A549 (cell line): ENCODE measurements around the gene XYLB. TPM values are rescaled to one million over a fixed set of nuclear protein-coding genes. Genes with fewer than 3 reads are reported as not detected.
"Not testable (repeated sequence)": the region's sequence is repeated elsewhere in the genome, so short reads cannot be mapped to it uniquely, and the experiment has no call there.

Experiments
- ATAC-seq, 2 experiments: fragments of 200-7000 bp in 1 of 2; fragments of >200 bp in 1 of 2; cut with Nextera tagmentation in 1 of 2; cut with Tn5 transposase in 1 of 2; 3 replicates each; pipeline versions ENCODE4 v1.8.0 to v1.9.1; 2018 to 2020; ENCODE audit warnings: mild to moderate bottlenecking in 1 of 2, moderate library complexity in 1 of 2
- CTCF ChIA-PET: fragments of 300-600 bp; sonication (Branson Sonifier 250); formaldehyde crosslinking; extraction: SDS; loops from one replicate; lab custom pipeline; 2021; ENCODE audit warnings: antibody characterized with exemption, inconsistent platforms; lab: Yijun Ruan, JAX
- POLR2A ChIA-PET: fragments of 350-600 bp; formaldehyde crosslinking; extraction: SDS; loops from one replicate; lab custom pipeline; 2021; ENCODE audit warnings: antibody characterized with exemption, inconsistent platforms; lab: Yijun Ruan, JAX
- DNase-seq, 2 experiments: peaks; one replicate each; pipeline versions ENCODE4 v3.0.0 to v3.0.0-alpha.2; 2011 to 2016; ENCODE audit warnings: low read depth in 1 of 2, low spot score in 1 of 2
- FAIRE-seq: peaks from 2 replicates; lab custom pipeline; 2011; peaks lifted over from hg19 to GRCh38; lab: Jason Lieb, UNC
- H3K27ac ChIP-seq, 2 experiments: fragments of >200 bp; sonication (Bioruptor Twin); formaldehyde crosslinking; 3 replicates each; pipeline ENCODE4 v1.5.1; 2016 to 2017
- H3K4me1 ChIP-seq: fragments of >200 bp; sonication (Bioruptor Twin); formaldehyde crosslinking; 3 replicates; pipeline ENCODE4 v1.6.1; 2016
- H3K4me2 ChIP-seq: fragments of >200 bp; sonication (Bioruptor Twin); formaldehyde crosslinking; 3 replicates; pipeline ENCODE4 v1.6.1; 2016
- H3K4me3 ChIP-seq: fragments of >200 bp; sonication (Bioruptor Twin); formaldehyde crosslinking; 3 replicates; pipeline ENCODE4 v1.5.1; 2016
- H3K9me3 ChIP-seq: fragments of >200 bp; sonication (Bioruptor Twin); formaldehyde crosslinking; 3 replicates; pipeline ENCODE4 v1.6.1; 2016
- HDAC2 ChIP-seq: fragments of 200-600 bp; sonication (generic); IDR thresholded peaks from 2 replicates; pipeline ENCODE4 v1.6.1; 2016
- JUN ChIP-seq, 2 experiments: fragments of >200 bp; sonication (Bioruptor Twin); formaldehyde crosslinking; IDR thresholded peaks; 2 replicates in 1 of 2; 3 replicates in 1 of 2; pipeline ENCODE4 v1.6.1; 2016 to 2017
- MAFK ChIP-seq: fragments of 450-650 bp; IDR thresholded peaks from 2 replicates; pipeline ENCODE4 v1.6.1; 2014; ENCODE audit not compliant: partially characterized antibody
- POLR2AphosphoS2 ChIP-seq: conservative IDR thresholded peaks from 2 replicates; pipeline ENCODE4 v1.6.1; 2012; ENCODE audit warnings: low read length, improper control_type of control experiment, inconsistent platforms
- REST ChIP-seq: fragments of 200-600 bp; sonication (generic); IDR thresholded peaks from 2 replicates; pipeline ENCODE4 v1.6.1; 2016; ENCODE audit warnings: antibody characterized with exemption, mild to moderate bottlenecking, moderate library complexity
- ZFP36 ChIP-seq: fragments of 450-650 bp; IDR thresholded peaks from 2 replicates; pipeline ENCODE4 v1.6.1; 2014; ENCODE audit warnings: borderline replicate concordance; ENCODE audit not compliant: partially characterized antibody
- WGBS: methylation state at CpG from one replicate; pipeline ENCODE4 v1.1.6; 2017; ENCODE audit errors: missing lambda C conversion rate; 5-methylcytosine and 5-hydroxymethylcytosine counted together
- polyA plus RNA-seq, 4 experiments: library from polyadenylated mRNA; depleted of rRNA in 3 of 4; stranded (reverse); fragments of >200 nt; fragmentation: RNase III in 1 of 4; extraction: RNeasy Plus Mini Kit Qiagen cat#74134 plus additional on column Dnase treatment in 1 of 4; gene quantifications; 2 replicates in 3 of 4; 3 replicates in 1 of 4; pipeline ENCODE4 v1.2.3, GENCODE V29; 2011 to 2017
- TF ChIP-seq, protein P1 (sequence below): IDR thresholded peaks from 2 replicates; pipeline ENCODE4 v1.6.1; 2012; ENCODE audit warnings: low read depth, borderline replicate concordance
- TF ChIP-seq, protein P2 (sequence below): fragments of >200 bp; sonication (Bioruptor Twin); formaldehyde crosslinking; IDR thresholded peaks from 3 replicates; pipeline ENCODE4 v1.5.1; 2016

The XYLB gene
- polyA plus RNA-seq, 2 of the 4 experiments (the other 2 are of a cell fraction): 4.9 to 5.4 TPM

DNA sequence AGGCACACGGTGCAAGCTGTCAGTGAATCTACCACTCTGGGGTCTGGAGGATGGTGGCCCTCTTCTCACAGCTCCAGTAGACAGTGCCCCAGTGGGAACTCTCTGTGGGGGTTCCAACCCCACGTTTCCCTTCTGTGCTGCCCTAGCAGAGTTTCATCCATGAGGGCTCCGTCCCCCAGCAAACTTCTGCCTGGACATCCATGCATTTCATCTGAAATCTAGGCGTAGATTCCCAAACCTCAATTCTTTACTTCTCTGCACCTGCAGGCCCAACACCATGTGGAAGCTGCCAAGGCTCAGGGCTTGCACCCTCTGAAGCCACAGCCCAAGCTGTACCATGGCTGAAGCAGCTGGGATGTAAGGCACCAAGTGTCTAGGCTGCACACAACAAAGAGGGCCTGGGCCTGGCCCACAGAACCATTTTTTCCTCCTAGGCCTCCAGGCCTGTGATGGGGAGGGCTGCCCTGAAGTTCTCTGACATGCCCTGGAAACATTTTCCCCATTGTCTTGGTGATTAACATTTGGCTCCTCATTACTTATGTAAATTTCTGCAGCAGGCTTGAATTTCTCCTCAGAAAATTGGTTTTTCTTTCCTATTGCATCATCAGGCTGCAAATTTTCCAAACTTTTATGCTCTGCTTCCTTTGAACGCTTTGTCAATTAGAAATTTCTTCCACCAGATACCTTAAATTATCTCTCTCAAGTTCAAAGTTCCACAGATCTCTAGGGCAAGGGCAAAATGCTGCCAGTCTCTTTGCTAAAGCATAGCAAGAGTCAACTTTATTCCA lies 86.5 kb downstream of the XYLB start:
- CTCF ChIA-PET: interaction anchor here (1.2 to 1.3 kb wide), 2 partner anchors 86 to 567 kb away, joined by 3 read pairs; partner anchors contain the start of gene XYLB
- H3K4me1 ChIP-seq, H3K4me2 ChIP-seq, H3K27ac ChIP-seq, FAIRE-seq, H3K4me3 ChIP-seq, ATAC-seq, POLR2A ChIA-PET: not testable (repeated sequence)
- peak in 1 of 2 experiments; percentile 24 for DNase-seq
- WGBS: 80% methylated on average over 5 of the region's 5 CpGs
- TF ChIP-seq ZFP36: peak; percentile 94
- peaks cover 40% of the 10 kb centered on the region for H3K9me3 ChIP-seq

GRCh38 chr3:38433661-38434060 lies 87.1 kb downstream of the XYLB start:
- DNase-seq, H3K27ac ChIP-seq, H3K4me2 ChIP-seq, FAIRE-seq, H3K4me1 ChIP-seq, H3K4me3 ChIP-seq, ATAC-seq, POLR2A ChIA-PET: not testable (repeated sequence)
- peaks cover 44% of the 10 kb centered on the region for H3K9me3 ChIP-seq
- WGBS: 35% methylated on average over 2 of the region's 2 CpGs
- CTCF ChIA-PET: interaction anchor here (1.0 kb wide), 1 partner anchor 43 kb away, joined by 3 read pairs; no protein-coding TSS in a partner anchor

DNA sequence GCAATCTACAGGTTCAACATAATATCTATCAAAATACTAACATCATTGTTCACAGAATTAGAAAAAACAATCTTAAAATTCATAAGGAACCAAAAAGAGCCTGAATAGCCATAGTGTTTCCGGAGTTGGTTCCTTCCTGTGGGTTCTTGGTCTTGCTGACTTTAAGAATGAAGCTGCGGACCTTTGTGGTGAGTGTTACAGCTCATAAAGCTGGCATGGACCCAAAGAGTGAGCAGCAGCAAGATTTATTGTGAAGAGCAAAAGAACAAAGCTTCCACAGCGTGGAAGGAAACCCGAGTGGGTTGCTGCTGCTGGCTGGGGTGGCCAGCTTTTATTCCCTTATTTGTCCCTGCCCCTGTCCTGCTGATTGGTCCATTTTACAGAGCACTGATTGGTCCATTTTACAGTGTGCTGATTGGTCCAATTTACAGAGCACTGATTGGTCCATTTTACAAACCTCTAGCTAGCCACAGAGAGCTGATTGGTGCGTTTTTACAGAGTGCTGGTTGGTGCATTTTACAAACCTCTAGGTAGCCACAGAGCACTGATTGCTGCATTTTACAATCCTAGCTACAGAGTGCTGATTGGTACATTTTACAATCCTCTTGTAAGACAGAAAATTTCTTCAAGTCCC lies 92.0 kb downstream of the XYLB start:
- CTCF ChIA-PET, ATAC-seq, H3K4me2 ChIP-seq, POLR2A ChIA-PET, H3K4me1 ChIP-seq, FAIRE-seq, H3K27ac ChIP-seq, DNase-seq, H3K4me3 ChIP-seq: not testable (repeated sequence)
- 81% methylated on average over 5 of the region's 5 CpGs for WGBS
- peaks cover 25% of the 10 kb centered on the region for H3K9me3 ChIP-seq

DNA sequence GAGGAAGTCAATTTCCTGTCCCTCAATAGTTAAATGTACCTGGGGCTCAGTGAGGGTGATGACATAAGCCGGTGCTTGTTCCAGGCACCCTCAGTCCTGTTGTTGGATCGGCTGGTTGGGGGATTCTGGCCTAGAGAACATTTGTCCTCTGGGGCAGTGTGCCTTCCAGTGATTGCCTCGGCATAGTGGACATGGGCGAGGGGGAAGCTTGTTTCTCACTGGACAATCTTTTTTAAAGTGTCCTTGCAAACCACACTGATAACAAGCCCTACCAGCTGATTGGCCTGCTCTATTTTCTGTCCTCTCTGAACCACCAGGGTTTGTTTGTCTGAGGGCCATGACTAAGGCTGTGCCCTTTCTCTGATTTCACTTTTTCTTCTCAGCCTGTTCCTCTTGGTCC lies 96.6 kb downstream of the XYLB start:
- H3K4me2 ChIP-seq, POLR2A ChIA-PET, ATAC-seq, H3K27ac ChIP-seq, H3K9me3 ChIP-seq, H3K4me1 ChIP-seq, FAIRE-seq, DNase-seq, H3K4me3 ChIP-seq: not testable (repeated sequence)
- 52% methylated on average over 4 of the region's 4 CpGs for WGBS
- CTCF ChIA-PET: interaction anchor here (0.6 kb wide), 1 partner anchor 470 kb away, joined by 3 read pairs; no protein-coding TSS in a partner anchor

DNA sequence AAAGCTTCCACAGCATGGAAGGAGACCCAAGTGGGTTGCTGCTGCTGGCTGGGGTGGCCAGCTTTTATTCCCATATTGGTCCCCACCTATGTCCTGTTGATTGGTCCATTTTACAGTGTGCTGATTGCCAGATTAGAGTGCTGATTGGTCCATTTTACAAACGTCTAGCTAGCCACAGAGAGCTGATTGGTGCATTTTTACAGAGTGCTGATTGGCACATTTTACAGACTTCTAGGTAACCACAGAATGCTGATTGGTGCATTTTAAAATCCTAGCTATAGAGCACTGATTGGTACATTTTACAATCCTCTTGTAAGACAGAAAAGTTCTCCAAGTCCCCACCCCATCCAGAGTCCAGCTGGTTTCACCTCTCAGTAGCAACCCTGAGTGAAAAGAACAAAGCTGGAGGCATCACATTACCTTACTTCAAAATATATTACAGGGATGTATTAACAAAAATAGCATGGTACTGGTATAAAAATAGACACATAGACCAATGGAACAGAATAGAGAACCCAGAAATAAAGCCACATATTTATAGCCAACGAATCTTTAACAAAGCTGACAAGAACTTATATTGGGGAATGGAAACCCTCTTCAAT lies 99.6 kb downstream of the XYLB start:
- CTCF ChIA-PET: interaction anchor here (0.6 to 1.6 kb wide), 4 partner anchors 92 to 866 kb away, joined by 3 to 8 read pairs (median 3); partner anchors contain the start of gene XYLB

More for the DNA sequence above, 99.6 kb downstream of the XYLB start:
- POLR2A ChIA-PET: no interaction called here
- H3K4me2 ChIP-seq: no peak overlapping the region
- DNase-seq (no peak), ATAC-seq (no peak), FAIRE-seq (no peak)
- 2% methylated on average over 2 of the region's 2 CpGs for WGBS
- H3K4me1 ChIP-seq: no peaks in the 10 kb centered on the region
- TF ChIP-seq REST (no peak), POLR2AphosphoS2 (no peak), HDAC2 (no peak), JUN (IDR thresholded peaks at IDR 0.05) (no peak), MAFK (peak; percentile 38), ZFP36 (no peak)
- TF ChIP-seq, protein P1, sequence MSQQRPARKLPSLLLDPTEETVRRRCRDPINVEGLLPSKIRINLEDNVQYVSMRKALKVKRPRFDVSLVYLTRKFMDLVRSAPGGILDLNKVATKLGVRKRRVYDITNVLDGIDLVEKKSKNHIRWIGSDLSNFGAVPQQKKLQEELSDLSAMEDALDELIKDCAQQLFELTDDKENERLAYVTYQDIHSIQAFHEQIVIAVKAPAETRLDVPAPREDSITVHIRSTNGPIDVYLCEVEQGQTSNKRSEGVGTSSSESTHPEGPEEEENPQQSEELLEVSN: no peak
- TF ChIP-seq, protein P2, sequence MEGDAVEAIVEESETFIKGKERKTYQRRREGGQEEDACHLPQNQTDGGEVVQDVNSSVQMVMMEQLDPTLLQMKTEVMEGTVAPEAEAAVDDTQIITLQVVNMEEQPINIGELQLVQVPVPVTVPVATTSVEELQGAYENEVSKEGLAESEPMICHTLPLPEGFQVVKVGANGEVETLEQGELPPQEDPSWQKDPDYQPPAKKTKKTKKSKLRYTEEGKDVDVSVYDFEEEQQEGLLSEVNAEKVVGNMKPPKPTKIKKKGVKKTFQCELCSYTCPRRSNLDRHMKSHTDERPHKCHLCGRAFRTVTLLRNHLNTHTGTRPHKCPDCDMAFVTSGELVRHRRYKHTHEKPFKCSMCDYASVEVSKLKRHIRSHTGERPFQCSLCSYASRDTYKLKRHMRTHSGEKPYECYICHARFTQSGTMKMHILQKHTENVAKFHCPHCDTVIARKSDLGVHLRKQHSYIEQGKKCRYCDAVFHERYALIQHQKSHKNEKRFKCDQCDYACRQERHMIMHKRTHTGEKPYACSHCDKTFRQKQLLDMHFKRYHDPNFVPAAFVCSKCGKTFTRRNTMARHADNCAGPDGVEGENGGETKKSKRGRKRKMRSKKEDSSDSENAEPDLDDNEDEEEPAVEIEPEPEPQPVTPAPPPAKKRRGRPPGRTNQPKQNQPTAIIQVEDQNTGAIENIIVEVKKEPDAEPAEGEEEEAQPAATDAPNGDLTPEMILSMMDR: no peak
- no peak overlapping the region for H3K4me3 ChIP-seq
- H3K9me3 ChIP-seq: no peaks in the 10 kb centered on the region
- no peak overlapping the region for H3K27ac ChIP-seq
